Mesenteric fat pad (tissue), 1 donor: ENCODE results near the gene UHRF1. TPM values are rescaled to one million over a fixed set of nuclear protein-coding genes. Genes with fewer than 3 reads are reported as not detected.
"Not testable (repeated sequence)": the region's sequence is repeated elsewhere in the genome, so short reads cannot be mapped to it uniquely, and the experiment has no call there.

Source experiments
- DNase-seq: peaks from one replicate; pipeline ENCODE4 v3.0.0-alpha.2; 2020; ENCODE audit warnings: low spot score
- total RNA-seq: library from RNA; stranded (reverse); fragmentation: NEBNext Ultra II Directional; extraction: Animal tissue kit (Norgen Biotek cat#: 25700); gene quantifications from one replicate; pipeline ENCODE4 v1.2.1, GENCODE V29; 2021
- donor health status: DM: yes; HTN: yes; CAD: no.

The UHRF1 gene
- total RNA-seq, 1 donor from 2014 or later: 0.67 TPM

- no peak for DNase-seq
Measured at GRCh38 chr19:4970558-4971423, 61.5 kb downstream of the UHRF1 start.

GRCh38 chr19:4971424-4971793 lies 62.1 kb downstream of the UHRF1 start:
- no peak for DNase-seq

GRCh38 chr19:4971816-4972495 lies 62.7 kb downstream of the UHRF1 start:
- no peak for DNase-seq

GRCh38 chr19:4972509-4973230 lies 63.4 kb downstream of the UHRF1 start:
- DNase-seq: no peak

GRCh38 chr19:4974880-4975469 lies 65.7 kb downstream of the UHRF1 start:
- no peak for DNase-seq

- not testable (repeated sequence) for DNase-seq
Measured at GRCh38 chr19:4975601-4976000, 66.3 kb downstream of the UHRF1 start.

- no peak for DNase-seq
Measured at GRCh38 chr19:4976401-4977298, 67.3 kb downstream of the UHRF1 start.

- no peak for DNase-seq
Measured at GRCh38 chr19:4977299-4978174, 68.2 kb downstream of the UHRF1 start.

- no peak for DNase-seq
Measured at GRCh38 chr19:4979211-4979807, 70.0 kb downstream of the UHRF1 start.

GRCh38 chr19:4980067-4980466 lies 70.8 kb downstream of the UHRF1 start:
- DNase-seq: no peak

- DNase-seq: no peak
Measured at GRCh38 chr19:4980838-4981680, 71.8 kb downstream of the UHRF1 start.

- DNase-seq: no peak
Measured at GRCh38 chr19:4981681-4981958, 72.3 kb downstream of the UHRF1 start.

GRCh38 chr19:4983346-4984105 lies 74.2 kb downstream of the UHRF1 start:
- DNase-seq: no peak

- DNase-seq: no peak
Measured at GRCh38 chr19:4984106-4984380, 74.7 kb downstream of the UHRF1 start.

- DNase-seq: no peak
Measured at GRCh38 chr19:4984438-4984990, 75.2 kb downstream of the UHRF1 start.

- no peak for DNase-seq
Measured at GRCh38 chr19:4985551-4985991, 76.3 kb downstream of the UHRF1 start.

GRCh38 chr19:4986056-4986455 lies 76.8 kb downstream of the UHRF1 start:
- DNase-seq: no peak

GRCh38 chr19:4986471-4986891 lies 77.2 kb downstream of the UHRF1 start:
- DNase-seq: no peak
